Fibroblast of lung (primary cell): ENCODE results near the gene CAMK2B. TPM values are rescaled to one million over a fixed set of nuclear protein-coding genes. Genes with fewer than 3 reads are reported as not detected.

ENCODE experiments used
- DNase-seq, 2 donors: peaks; one replicate each; pipeline versions ENCODE4 v3.0.0 to v3.0.0-alpha.2; 2010; ENCODE audit warnings: low read depth in 2 of 2
- H2AFZ ChIP-seq: 2 replicates; pipeline ENCODE4 v1.5.1; 2012; ENCODE audit warnings: low read length, control low read depth, inconsistent platforms
- H3K27ac ChIP-seq: 2 replicates; pipeline ENCODE4 v1.5.1; 2011; ENCODE audit warnings: low read length, control low read depth; ENCODE audit not compliant: insufficient read depth
- H3K27me3 ChIP-seq: 2 replicates; pipeline ENCODE4 v1.5.1; 2011; ENCODE audit warnings: mild to moderate bottlenecking, low read length; ENCODE audit not compliant: control insufficient read depth, insufficient read depth
- H3K36me3 ChIP-seq: 2 replicates; pipeline ENCODE4 v1.5.1; 2011; ENCODE audit warnings: low read length; ENCODE audit not compliant: control insufficient read depth, insufficient read depth
- H3K4me1 ChIP-seq: 2 replicates; pipeline ENCODE4 v1.5.1; 2011; ENCODE audit warnings: low read length; ENCODE audit not compliant: control insufficient read depth, insufficient read depth; ENCODE audit errors: extremely low read depth
- H3K4me2 ChIP-seq: 2 replicates; pipeline ENCODE4 v1.5.1; 2011; ENCODE audit warnings: low read length, control low read depth; ENCODE audit not compliant: insufficient read depth; ENCODE audit errors: extremely low read depth
- H3K4me3 ChIP-seq, 4 experiments: fragments of 200-600 bp in 1 of 4; sonication (generic) in 1 of 4; replicated peaks in 1 of 4; 2 replicates each; pipeline ENCODE4 v1.5.1; 2011 to 2016; ENCODE audit warnings: low read length in 4 of 4, low read depth in 3 of 4, mild to moderate bottlenecking in 3 of 4, control low read depth in 2 of 4, inconsistent platforms in 1 of 4, mixed read lengths in 1 of 4; ENCODE audit not compliant: insufficient read depth in 1 of 4; ENCODE audit errors: control extremely low read depth in 1 of 4
- H3K79me2 ChIP-seq: 2 replicates; pipeline ENCODE4 v1.5.1; 2012; ENCODE audit warnings: mild to moderate bottlenecking, low read length, inconsistent platforms; ENCODE audit not compliant: control insufficient read depth, insufficient read depth
- H3K9ac ChIP-seq: 2 replicates; pipeline ENCODE4 v1.5.1; 2011; ENCODE audit warnings: mild to moderate bottlenecking, low read length, control low read depth; ENCODE audit not compliant: insufficient read depth
- H3K9me3 ChIP-seq: 2 replicates; pipeline ENCODE4 v1.5.1; 2012; ENCODE audit warnings: low read depth, low read length; ENCODE audit not compliant: control insufficient read depth, insufficient read depth
- H4K20me1 ChIP-seq: 2 replicates; pipeline ENCODE4 v1.5.1; 2011; ENCODE audit warnings: low read length; ENCODE audit not compliant: control insufficient read depth, insufficient read depth; ENCODE audit errors: extremely low read depth
- CTCF ChIP-seq, 2 donors: IDR thresholded peaks in 1 of 2; conservative IDR thresholded peaks in 1 of 2; 1 replicate in 1 of 2; 2 replicates in 1 of 2; pipeline ENCODE4 v1.5.1; 2011 to 2012; ENCODE audit warnings: low read length in 2 of 2, control low read depth in 1 of 2, inconsistent platforms in 1 of 2, low read depth in 1 of 2, mild to moderate bottlenecking in 1 of 2
- EZH2 ChIP-seq: IDR thresholded peaks from 2 replicates; pipeline ENCODE4 v1.5.1; 2012; ENCODE audit warnings: low read length, control low read depth, mild to moderate bottlenecking; ENCODE audit errors: missing control alignments
- polyA plus RNA-seq, 2 donors: library from polyadenylated mRNA; depleted of rRNA in 1 of 2; stranded (reverse) in 1 of 2; unstranded in 1 of 2; fragments of >200 nt; gene quantifications; 2 replicates each; pipeline ENCODE4 v1.2.1, GENCODE V29; 2011 to 2012; ENCODE audit warnings: missing spikeins in 1 of 2
- total RNA-seq: library from RNA; depleted of rRNA; stranded (reverse); fragments of >200 nt; gene quantifications from 2 replicates; pipeline ENCODE4 v1.2.1, GENCODE V29; 2014

Gene CAMK2B
- total and polyA plus RNA-seq, 2 donors (not counting 1 experiment from before 2014, with no cell fraction given) = 0.06 to 0.17 TPM

GRCh38 chr7:44372560-44373417 is 47.4 kb upstream of the CAMK2B start:
- H3K27ac ChIP-seq = no peak overlapping the region

GRCh38 chr7:44368885-44369284 is 43.5 kb upstream of the CAMK2B start:
- H3K4me1 ChIP-seq = peaks cover 10% of the 10 kb centered on the region
- no peaks in the 10 kb centered on the region for H3K36me3 ChIP-seq
- TF ChIP-seq CTCF (conservative IDR thresholded peaks at IDR 0.05 in 1 of 2, IDR thresholded peaks at IDR 0.05 in 1 of 2; ENCODE audit: low read depth in 1 of 2, low read length in 2 of 2) (no peak), EZH2 (no peak)
- peak in 1 of 2 donors; percentile 25 for DNase-seq
- H3K4me3 ChIP-seq = no peak overlapping the region
- no peak overlapping the region for H3K9ac ChIP-seq
- H3K27ac ChIP-seq = no peak overlapping the region
- H3K79me2 ChIP-seq = no peaks in the 10 kb centered on the region
- no peaks in the 10 kb centered on the region for H3K27me3 ChIP-seq
- H3K9me3 ChIP-seq = no peaks in the 10 kb centered on the region
- no peaks in the 10 kb centered on the region for H4K20me1 ChIP-seq
- H2AFZ ChIP-seq = no peak overlapping the region
- no peak overlapping the region for H3K4me2 ChIP-seq

More at GRCh38 chr7:44372560-44373417, 47.4 kb upstream of the CAMK2B start:
- no peaks in the 10 kb centered on the region for H3K27me3 ChIP-seq
- no peak overlapping the region for H3K4me2 ChIP-seq
- no peak for TF ChIP-seq EZH2
- TF ChIP-seq CTCF (conservative IDR thresholded peaks at IDR 0.05 in 1 of 2, IDR thresholded peaks at IDR 0.05 in 1 of 2; ENCODE audit: low read depth in 1 of 2, low read length in 2 of 2) = no peak
- H4K20me1 ChIP-seq = no peaks in the 10 kb centered on the region
- no peak overlapping the region for H3K9ac ChIP-seq
- H3K4me3 ChIP-seq = no peak overlapping the region
- H3K9me3 ChIP-seq = no peaks in the 10 kb centered on the region
- H3K79me2 ChIP-seq = no peaks in the 10 kb centered on the region
- H3K4me1 ChIP-seq = peaks cover 10% of the 10 kb centered on the region
- H2AFZ ChIP-seq = no peak overlapping the region
- no peak for DNase-seq
- no peaks in the 10 kb centered on the region for H3K36me3 ChIP-seq

- Histone ChIP-seq H3K36me3 (no peaks in the 10 kb centered on the region), H4K20me1 (no peaks in the 10 kb centered on the region), H3K79me2 (no peaks in the 10 kb centered on the region), H3K9me3 (no peaks in the 10 kb centered on the region), H3K4me1 (peaks cover 10% of the 10 kb centered on the region), H2AFZ (no peak overlapping the region), H3K4me2 (no peak overlapping the region), H3K9ac (no peak overlapping the region), H3K4me3 (no peak overlapping the region), H3K27ac (no peak overlapping the region), H3K27me3 (no peaks in the 10 kb centered on the region)
- DNase-seq = no peak
- no peak for TF ChIP-seq CTCF (conservative IDR thresholded peaks at IDR 0.05 in 1 of 2, IDR thresholded peaks at IDR 0.05 in 1 of 2; ENCODE audit: low read depth in 1 of 2, low read length in 2 of 2)
- no peak for TF ChIP-seq EZH2
These were observed 43.1 kb upstream of the CAMK2B start for GRCh38 chr7:44368455-44368854.
